ENCODE data around the gene GABBR2. TPM values are rescaled to one million over a fixed set of nuclear protein-coding genes. Genes with fewer than 3 reads are reported as not detected.

The GABBR2 gene
- total and polyA plus RNA-seq, 2 experiments from 2014 or later: 0.89 to 1.3 TPM

GRCh38 chr9:98727428-98727827, 18.7 kb upstream of the GABBR2 start (continued):
- TF ChIP-seq ZNF462 (CRISPR knock-in tag; IDR thresholded peaks at IDR 0.05) (no peak), JUNB (IDR thresholded peaks at IDR 0.05; ENCODE audit: unreplicated experiment) (no peak), CREB1 (CRISPR knock-in tag; IDR thresholded peaks at IDR 0.05; ENCODE audit: low read depth) (no peak), ETS1 (IDR thresholded peaks at IDR 0.05) (no peak), EZH2 (IDR thresholded peaks at IDR 0.05; ENCODE audit: low read depth, unreplicated experiment) (no peak), POLR2AphosphoS5 (IDR thresholded peaks at IDR 0.05; ENCODE audit: low read depth) (no peak), ZNF114 (CRISPR knock-in tag; IDR thresholded peaks at IDR 0.05) (no peak), STAT1 (IDR thresholded peaks at IDR 0.05; ENCODE audit: unreplicated experiment) (no peak), EZH2phosphoT487 (IDR thresholded peaks at IDR 0.05; ENCODE audit: unreplicated experiment) (no peak), ZNF331 (CRISPR knock-in tag; IDR thresholded peaks at IDR 0.05; ENCODE audit: low read depth) (no peak), NANOG (IDR thresholded peaks at IDR 0.05; ENCODE audit: borderline replicate concordance) (no peak), CTCF (conservative IDR thresholded peaks at IDR 0.05; ENCODE audit: low read depth in 2 of 2) (no peak)

All from GM23338 (cell line).